K562 (cell line): ENCODE measurements around the gene SERPINE1. TPM values are rescaled to one million over a fixed set of nuclear protein-coding genes. Genes with fewer than 3 reads are reported as not detected.
A peak's percentile ranks its signal among the peaks of the same experiment; 100 is the strongest.

Source experiments
- ATF7 ChIP-seq: fragments of 450-650 bp; IDR thresholded peaks from 2 replicates; pipeline ENCODE4 v1.7.1; 2014; ENCODE audit warnings: mild to moderate bottlenecking, moderate library complexity
- BDP1 ChIP-seq: IDR thresholded peaks from 3 replicates; pipeline ENCODE4 v1.6.1; 2011; ENCODE audit not compliant: insufficient read length, insufficient read depth
- CCNT2 ChIP-seq: IDR thresholded peaks from 2 replicates; pipeline ENCODE4 v1.6.1; 2011; ENCODE audit warnings: borderline replicate concordance, low read depth, mild to moderate bottlenecking, moderate library complexity, mixed read lengths, low read length; ENCODE audit not compliant: insufficient read length; ENCODE audit errors: extremely low read depth
- CXXC5 ChIP-seq: fragments of 250-450 bp; sonication (Bioruptor Pico); IDR thresholded peaks from 2 replicates; pipeline ENCODE4 v1.8.0; 2022; ENCODE audit warnings: inconsistent platforms, mild to moderate bottlenecking, moderate library complexity
- GATAD2A ChIP-seq: fragments of 450-650 bp; IDR thresholded peaks from 2 replicates; pipeline ENCODE4 v1.6.1; 2017
- HDAC8 ChIP-seq: fragments of 450-650 bp; IDR thresholded peaks from 2 replicates; pipeline ENCODE4 v1.6.1; 2016; ENCODE audit warnings: mild to moderate bottlenecking, missing genetic modification characterization, moderate library complexity, missing compliant biosample characterization
- KAT2B ChIP-seq: IDR thresholded peaks from one replicate; pipeline ENCODE4 v1.6.1; 2012; ENCODE audit warnings: low read depth, mild to moderate bottlenecking, control low read depth, inconsistent platforms, low read length, moderate library complexity
- MAFG ChIP-seq: fragments of 450-650 bp; conservative IDR thresholded peaks from 2 replicates; pipeline ENCODE4 v1.6.1; 2016; ENCODE audit warnings: missing genetic modification characterization, missing compliant biosample characterization
- MTA1 ChIP-seq: fragments of 450-650 bp; IDR thresholded peaks from 2 replicates; pipeline ENCODE4 v1.6.1; 2017; ENCODE audit warnings: borderline replicate concordance
- NONO ChIP-seq, 2 experiments: fragments of 200-400 bp in 1 of 2; fragments of 450-650 bp in 1 of 2; formaldehyde crosslinking in 1 of 2; IDR thresholded peaks; 2 replicates each; pipeline ENCODE4 v1.6.1; 2017; ENCODE audit warnings: low read depth in 2 of 2, mild to moderate bottlenecking in 2 of 2, moderate library complexity in 2 of 2, low read length in 1 of 2
- PML ChIP-seq: IDR thresholded peaks from 2 replicates; pipeline ENCODE4 v1.6.1; 2012; ENCODE audit warnings: low read length, inconsistent platforms
- SMAD1 ChIP-seq: fragments of 150-350 bp; IDR thresholded peaks from 2 replicates; pipeline ENCODE4 v1.6.1; 2014; ENCODE audit warnings: low read length, low read depth; ENCODE audit not compliant: partially characterized antibody
- ZNF644 ChIP-seq: fragments of 200-800 bp; sonication (Bioruptor generic); IDR thresholded peaks from 2 replicates; pipeline ENCODE4 v1.6.1; 2016; ENCODE audit warnings: low read depth, missing genetic modification characterization, missing compliant biosample characterization
- polyA plus RNA-seq, 8 experiments: library from polyadenylated mRNA; depleted of rRNA in 4 of 8; stranded (reverse) in 5 of 8; unstranded in 3 of 8; fragments of >200 nt; fragmentation: Nextera tagmentation in 2 of 8; fragmentation: Illumina TruSeq in 1 of 8; extraction: Ambion mirVana in 2 of 8; extraction: Trizol in 1 of 8; gene quantifications; 2 replicates each; pipeline versions ENCODE4 v1.2.1 to v1.2.3, GENCODE V29; 2011 to 2014; ENCODE audit warnings: inconsistent platforms in 1 of 8, missing spikeins in 1 of 8
- total RNA-seq, 7 experiments: library from RNA; depleted of rRNA in 6 of 7; stranded (reverse); fragments of >200 nt in 6 of 7; fragmentation: Illumina TruSeq in 2 of 7; extraction: Trizol in 2 of 7; gene quantifications; 2 replicates each; pipeline versions ENCODE4 v1.2.1 to v1.2.3, GENCODE V29; 2011 to 2021; ENCODE audit warnings: low replicate concordance in 1 of 7
- TF ChIP-seq, protein P1 (sequence below): fragments of 250-450 bp; sonication (Bioruptor Pico); IDR thresholded peaks from 2 replicates; pipeline ENCODE4 v1.8.0; 2022; ENCODE audit warnings: moderate library complexity, mild to moderate bottlenecking, inconsistent platforms
- TF ChIP-seq, protein P2 (sequence below), 2 experiments: fragments of 450-650 bp; IDR thresholded peaks; 2 replicates each; pipeline ENCODE4 v1.6.1; 2018; ENCODE audit warnings: mild to moderate bottlenecking in 2 of 2, low read depth in 1 of 2; ENCODE audit not compliant: partially characterized antibody in 2 of 2
- TF ChIP-seq, protein P3 (sequence below): fragments of 250-450 bp; sonication (Bioruptor Pico); IDR thresholded peaks from 2 replicates; pipeline ENCODE4 v1.4.0; 2020; ENCODE audit warnings: mild to moderate bottlenecking, moderate library complexity
- TF ChIP-seq, protein P4 (sequence below): fragments of 250-450 bp; sonication (Bioruptor Pico); IDR thresholded peaks from 2 replicates; pipeline ENCODE4 v1.8.0; 2022; ENCODE audit warnings: inconsistent platforms

Gene SERPINE1
- total and polyA plus RNA-seq, 9 of the 15 experiments (the other 6 are each of a cell fraction or from before 2014, with no cell fraction given) = 0.22 to 4.8 (median 0.91) TPM

DNA sequence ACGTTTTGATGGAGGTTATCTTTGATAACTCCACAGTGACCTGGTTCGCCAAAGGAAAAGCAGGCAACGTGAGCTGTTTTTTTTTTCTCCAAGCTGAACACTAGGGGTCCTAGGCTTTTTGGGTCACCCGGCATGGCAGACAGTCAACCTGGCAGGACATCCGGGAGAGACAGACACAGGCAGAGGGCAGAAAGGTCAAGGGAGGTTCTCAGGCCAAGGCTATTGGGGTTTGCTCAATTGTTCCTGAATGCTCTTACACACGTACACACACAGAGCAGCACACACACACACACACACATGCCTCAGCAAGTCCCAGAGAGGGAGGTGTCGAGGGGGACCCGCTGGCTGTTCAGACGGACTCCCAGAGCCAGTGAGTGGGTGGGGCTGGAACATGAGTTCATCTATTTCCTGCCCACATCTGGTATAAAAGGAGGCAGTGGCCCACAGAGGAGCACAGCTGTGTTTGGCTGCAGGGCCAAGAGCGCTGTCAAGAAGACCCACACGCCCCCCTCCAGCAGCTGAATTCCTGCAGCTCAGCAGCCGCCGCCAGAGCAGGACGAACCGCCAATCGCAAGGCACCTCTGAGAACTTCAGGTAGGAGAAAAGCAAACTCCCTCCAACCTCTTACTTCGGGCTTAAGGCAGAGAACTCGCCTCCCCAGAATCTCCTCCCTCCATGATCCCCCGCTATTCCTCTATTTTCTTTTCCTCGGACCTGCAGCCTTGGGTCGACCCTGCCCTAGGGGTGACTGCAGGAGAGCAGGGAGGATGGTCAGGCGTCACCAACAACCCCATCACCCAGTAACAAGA is at the start of gene SERPINE1 (continued):
- TF ChIP-seq, protein P1, sequence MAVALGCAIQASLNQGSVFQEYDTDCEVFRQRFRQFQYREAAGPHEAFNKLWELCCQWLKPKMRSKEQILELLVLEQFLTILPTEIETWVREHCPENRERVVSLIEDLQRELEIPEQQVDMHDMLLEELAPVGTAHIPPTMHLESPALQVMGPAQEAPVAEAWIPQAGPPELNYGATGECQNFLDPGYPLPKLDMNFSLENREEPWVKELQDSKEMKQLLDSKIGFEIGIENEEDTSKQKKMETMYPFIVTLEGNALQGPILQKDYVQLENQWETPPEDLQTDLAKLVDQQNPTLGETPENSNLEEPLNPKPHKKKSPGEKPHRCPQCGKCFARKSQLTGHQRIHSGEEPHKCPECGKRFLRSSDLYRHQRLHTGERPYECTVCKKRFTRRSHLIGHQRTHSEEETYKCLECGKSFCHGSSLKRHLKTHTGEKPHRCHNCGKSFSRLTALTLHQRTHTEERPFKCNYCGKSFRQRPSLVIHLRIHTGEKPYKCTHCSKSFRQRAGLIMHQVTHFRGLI = 0 out of 2 replicates have a peak, but pooled peaks have one; percentile 21
- TF ChIP-seq, protein P2, sequence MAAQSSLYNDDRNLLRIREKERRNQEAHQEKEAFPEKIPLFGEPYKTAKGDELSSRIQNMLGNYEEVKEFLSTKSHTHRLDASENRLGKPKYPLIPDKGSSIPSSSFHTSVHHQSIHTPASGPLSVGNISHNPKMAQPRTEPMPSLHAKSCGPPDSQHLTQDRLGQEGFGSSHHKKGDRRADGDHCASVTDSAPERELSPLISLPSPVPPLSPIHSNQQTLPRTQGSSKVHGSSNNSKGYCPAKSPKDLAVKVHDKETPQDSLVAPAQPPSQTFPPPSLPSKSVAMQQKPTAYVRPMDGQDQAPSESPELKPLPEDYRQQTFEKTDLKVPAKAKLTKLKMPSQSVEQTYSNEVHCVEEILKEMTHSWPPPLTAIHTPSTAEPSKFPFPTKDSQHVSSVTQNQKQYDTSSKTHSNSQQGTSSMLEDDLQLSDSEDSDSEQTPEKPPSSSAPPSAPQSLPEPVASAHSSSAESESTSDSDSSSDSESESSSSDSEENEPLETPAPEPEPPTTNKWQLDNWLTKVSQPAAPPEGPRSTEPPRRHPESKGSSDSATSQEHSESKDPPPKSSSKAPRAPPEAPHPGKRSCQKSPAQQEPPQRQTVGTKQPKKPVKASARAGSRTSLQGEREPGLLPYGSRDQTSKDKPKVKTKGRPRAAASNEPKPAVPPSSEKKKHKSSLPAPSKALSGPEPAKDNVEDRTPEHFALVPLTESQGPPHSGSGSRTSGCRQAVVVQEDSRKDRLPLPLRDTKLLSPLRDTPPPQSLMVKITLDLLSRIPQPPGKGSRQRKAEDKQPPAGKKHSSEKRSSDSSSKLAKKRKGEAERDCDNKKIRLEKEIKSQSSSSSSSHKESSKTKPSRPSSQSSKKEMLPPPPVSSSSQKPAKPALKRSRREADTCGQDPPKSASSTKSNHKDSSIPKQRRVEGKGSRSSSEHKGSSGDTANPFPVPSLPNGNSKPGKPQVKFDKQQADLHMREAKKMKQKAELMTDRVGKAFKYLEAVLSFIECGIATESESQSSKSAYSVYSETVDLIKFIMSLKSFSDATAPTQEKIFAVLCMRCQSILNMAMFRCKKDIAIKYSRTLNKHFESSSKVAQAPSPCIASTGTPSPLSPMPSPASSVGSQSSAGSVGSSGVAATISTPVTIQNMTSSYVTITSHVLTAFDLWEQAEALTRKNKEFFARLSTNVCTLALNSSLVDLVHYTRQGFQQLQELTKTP (IDR thresholded peaks at IDR 0.05; ENCODE audit: low read depth in 1 of 2, partially characterized antibody in 2 of 2) = no peak
- TF ChIP-seq MAFG (no peak), BDP1 (no peak), HDAC8 (tag) (no peak), GATAD2A (no peak), ZNF644 (tag) (no peak), KAT2B (no peak), PML (no peak), ATF7 (0 out of 2 replicates have a peak, but pooled peaks have one; percentile 22), CCNT2 (no peak), MTA1 (no peak), CXXC5 (CRISPR knock-in tag) (peak; percentile 31; the same call in 1 of the 2 replicates), SMAD1 (no peak), NONO (IDR thresholded peaks at IDR 0.05; ENCODE audit: low read depth in 2 of 2, low read length in 1 of 2) (no peak)
- TF ChIP-seq, protein P3, sequence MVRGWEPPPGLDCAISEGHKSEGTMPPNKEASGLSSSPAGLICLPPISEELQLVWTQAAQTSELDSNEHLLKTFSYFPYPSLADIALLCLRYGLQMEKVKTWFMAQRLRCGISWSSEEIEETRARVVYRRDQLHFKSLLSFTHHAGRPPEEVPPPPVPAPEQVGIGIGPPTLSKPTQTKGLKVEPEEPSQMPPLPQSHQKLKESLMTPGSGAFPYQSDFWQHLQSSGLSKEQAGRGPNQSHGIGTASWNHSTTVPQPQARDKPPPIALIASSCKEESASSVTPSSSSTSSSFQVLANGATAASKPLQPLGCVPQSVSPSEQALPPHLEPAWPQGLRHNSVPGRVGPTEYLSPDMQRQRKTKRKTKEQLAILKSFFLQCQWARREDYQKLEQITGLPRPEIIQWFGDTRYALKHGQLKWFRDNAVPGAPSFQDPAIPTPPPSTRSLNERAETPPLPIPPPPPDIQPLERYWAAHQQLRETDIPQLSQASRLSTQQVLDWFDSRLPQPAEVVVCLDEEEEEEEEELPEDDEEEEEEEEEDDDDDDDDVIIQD (CRISPR knock-in tag) = no peak
- TF ChIP-seq, protein P4, sequence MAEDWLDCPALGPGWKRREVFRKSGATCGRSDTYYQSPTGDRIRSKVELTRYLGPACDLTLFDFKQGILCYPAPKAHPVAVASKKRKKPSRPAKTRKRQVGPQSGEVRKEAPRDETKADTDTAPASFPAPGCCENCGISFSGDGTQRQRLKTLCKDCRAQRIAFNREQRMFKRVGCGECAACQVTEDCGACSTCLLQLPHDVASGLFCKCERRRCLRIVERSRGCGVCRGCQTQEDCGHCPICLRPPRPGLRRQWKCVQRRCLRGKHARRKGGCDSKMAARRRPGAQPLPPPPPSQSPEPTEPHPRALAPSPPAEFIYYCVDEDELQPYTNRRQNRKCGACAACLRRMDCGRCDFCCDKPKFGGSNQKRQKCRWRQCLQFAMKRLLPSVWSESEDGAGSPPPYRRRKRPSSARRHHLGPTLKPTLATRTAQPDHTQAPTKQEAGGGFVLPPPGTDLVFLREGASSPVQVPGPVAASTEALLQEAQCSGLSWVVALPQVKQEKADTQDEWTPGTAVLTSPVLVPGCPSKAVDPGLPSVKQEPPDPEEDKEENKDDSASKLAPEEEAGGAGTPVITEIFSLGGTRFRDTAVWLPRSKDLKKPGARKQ = no peak
